Glutamatergic neuron (in vitro differentiated cells): Measurements from ENCODE around the gene EMID1. TPM values are rescaled to one million over a fixed set of nuclear protein-coding genes. Genes with fewer than 3 reads are reported as not detected.

Experiments
- DNase-seq: peaks from one replicate; pipeline ENCODE4 v3.0.0; 2022
- H3K27ac Mint-ChIP-seq: one replicate; pipeline ENCODE4 v1.8.0; 2020; ENCODE audit warnings: mild to moderate bottlenecking, mixed read lengths, inconsistent platforms; ENCODE audit not compliant: unreplicated experiment
- H3K27me3 Mint-ChIP-seq: one replicate; pipeline ENCODE4 v1.8.0; 2020; ENCODE audit warnings: mild to moderate bottlenecking, moderate library complexity, mixed read lengths, inconsistent platforms; ENCODE audit not compliant: unreplicated experiment
- H3K36me3 Mint-ChIP-seq: one replicate; pipeline ENCODE4 v1.8.0; 2020; ENCODE audit warnings: mild to moderate bottlenecking, mixed read lengths, inconsistent platforms; ENCODE audit not compliant: unreplicated experiment
- H3K4me1 Mint-ChIP-seq: one replicate; pipeline ENCODE4 v1.8.0; 2020; ENCODE audit warnings: mild to moderate bottlenecking, low read depth, mixed read lengths, inconsistent platforms; ENCODE audit not compliant: unreplicated experiment
- H3K4me3 Mint-ChIP-seq: one replicate; pipeline ENCODE4 v1.8.0; 2020; ENCODE audit warnings: mild to moderate bottlenecking, mixed read lengths, inconsistent platforms; ENCODE audit not compliant: unreplicated experiment
- H3K9me3 Mint-ChIP-seq: one replicate; pipeline ENCODE4 v1.8.0; 2020; ENCODE audit warnings: mild to moderate bottlenecking, moderate library complexity, mixed read lengths, inconsistent platforms; ENCODE audit not compliant: unreplicated experiment
- total RNA-seq: library from RNA; stranded (reverse); fragmentation: NEBNext Ultra II Directional; extraction: Animal tissue kit (Norgen Biotek cat#: 25700); gene quantifications from one replicate; pipeline ENCODE4 v1.2.1, GENCODE V29; 2021; ENCODE audit not compliant: unreplicated experiment
- TF ChIP-seq, protein P1 (sequence below): fragments of 200-600 bp; sonication (generic); IDR thresholded peaks from one replicate; pipeline ENCODE4 v1.5.0; 2021; ENCODE audit not compliant: partially characterized antibody, unreplicated experiment

Gene EMID1
- total RNA-seq, 1 donor from 2014 or later = 0.76 TPM

DNA sequence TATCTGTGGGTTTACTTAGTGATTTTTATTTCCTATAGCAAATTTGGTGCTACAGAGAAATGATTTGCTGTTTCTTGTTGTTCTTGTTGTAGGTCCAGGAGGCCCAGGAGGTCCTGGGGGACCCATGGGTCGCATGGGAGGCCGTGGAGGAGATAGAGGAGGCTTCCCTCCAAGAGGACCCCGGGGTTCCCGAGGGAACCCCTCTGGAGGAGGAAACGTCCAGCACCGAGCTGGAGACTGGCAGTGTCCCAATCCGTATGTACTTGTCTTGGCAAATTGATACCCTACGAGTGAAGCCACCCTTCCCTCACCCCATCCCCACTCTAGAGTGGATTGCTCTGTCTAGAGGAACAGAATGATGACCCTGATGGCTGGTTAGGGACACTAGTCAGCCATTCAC is 92.9 kb downstream of the EMID1 start:
- Mint-ChIP-seq H3K9me3 (peaks cover 7% of the 10 kb centered on the region), H3K4me3 (no peak overlapping the region), H3K27ac (peak overlapping the region; percentile 28), H3K4me1 (peaks cover 4% of the 10 kb centered on the region), H3K36me3 (no peaks in the 10 kb centered on the region), H3K27me3 (peaks cover 5% of the 10 kb centered on the region)
- no peak for DNase-seq
- TF ChIP-seq, protein P1, sequence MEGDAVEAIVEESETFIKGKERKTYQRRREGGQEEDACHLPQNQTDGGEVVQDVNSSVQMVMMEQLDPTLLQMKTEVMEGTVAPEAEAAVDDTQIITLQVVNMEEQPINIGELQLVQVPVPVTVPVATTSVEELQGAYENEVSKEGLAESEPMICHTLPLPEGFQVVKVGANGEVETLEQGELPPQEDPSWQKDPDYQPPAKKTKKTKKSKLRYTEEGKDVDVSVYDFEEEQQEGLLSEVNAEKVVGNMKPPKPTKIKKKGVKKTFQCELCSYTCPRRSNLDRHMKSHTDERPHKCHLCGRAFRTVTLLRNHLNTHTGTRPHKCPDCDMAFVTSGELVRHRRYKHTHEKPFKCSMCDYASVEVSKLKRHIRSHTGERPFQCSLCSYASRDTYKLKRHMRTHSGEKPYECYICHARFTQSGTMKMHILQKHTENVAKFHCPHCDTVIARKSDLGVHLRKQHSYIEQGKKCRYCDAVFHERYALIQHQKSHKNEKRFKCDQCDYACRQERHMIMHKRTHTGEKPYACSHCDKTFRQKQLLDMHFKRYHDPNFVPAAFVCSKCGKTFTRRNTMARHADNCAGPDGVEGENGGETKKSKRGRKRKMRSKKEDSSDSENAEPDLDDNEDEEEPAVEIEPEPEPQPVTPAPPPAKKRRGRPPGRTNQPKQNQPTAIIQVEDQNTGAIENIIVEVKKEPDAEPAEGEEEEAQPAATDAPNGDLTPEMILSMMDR = no peak

DNA sequence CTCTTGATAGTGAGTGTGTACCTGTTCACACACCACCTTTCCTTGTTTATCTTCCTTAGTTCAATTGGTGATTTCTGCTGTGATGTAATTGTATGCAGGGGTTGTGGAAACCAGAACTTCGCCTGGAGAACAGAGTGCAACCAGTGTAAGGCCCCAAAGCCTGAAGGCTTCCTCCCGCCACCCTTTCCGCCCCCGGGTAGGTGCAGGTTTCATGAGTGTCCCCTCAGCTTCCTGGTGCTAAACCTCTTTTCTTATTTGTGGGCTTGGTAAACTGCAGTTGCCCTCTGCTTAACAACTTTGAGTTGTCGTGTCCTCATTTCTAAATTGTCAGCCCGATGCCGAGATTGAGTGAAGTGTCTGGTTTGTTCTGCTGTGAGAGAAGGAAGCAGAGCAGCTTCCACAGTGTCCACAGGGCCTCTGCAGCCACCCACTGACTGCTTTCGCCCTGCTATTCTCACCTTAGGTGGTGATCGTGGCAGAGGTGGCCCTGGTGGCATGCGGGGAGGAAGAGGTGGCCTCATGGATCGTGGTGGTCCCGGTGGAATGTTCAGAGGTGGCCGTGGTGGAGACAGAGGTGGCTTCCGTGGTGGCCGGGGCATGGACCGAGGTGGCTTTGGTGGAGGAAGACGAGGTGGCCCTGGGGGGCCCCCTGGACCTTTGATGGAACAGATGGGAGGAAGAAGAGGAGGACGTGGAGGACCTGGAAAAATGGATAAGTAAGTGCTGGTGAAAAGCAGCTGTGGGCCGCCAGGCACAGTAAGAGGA is 93.6 kb downstream of the EMID1 start:
- H3K27me3 Mint-ChIP-seq = peaks cover 5% of the 10 kb centered on the region
- no peak overlapping the region for H3K4me3 Mint-ChIP-seq
- DNase-seq = no peak
- no peaks in the 10 kb centered on the region for H3K36me3 Mint-ChIP-seq
- peaks cover 4% of the 10 kb centered on the region for H3K4me1 Mint-ChIP-seq
- TF ChIP-seq, protein P1 = no peak
- H3K9me3 Mint-ChIP-seq = peaks cover 7% of the 10 kb centered on the region
- peak overlapping the region; percentile 65 for H3K27ac Mint-ChIP-seq

DNA sequence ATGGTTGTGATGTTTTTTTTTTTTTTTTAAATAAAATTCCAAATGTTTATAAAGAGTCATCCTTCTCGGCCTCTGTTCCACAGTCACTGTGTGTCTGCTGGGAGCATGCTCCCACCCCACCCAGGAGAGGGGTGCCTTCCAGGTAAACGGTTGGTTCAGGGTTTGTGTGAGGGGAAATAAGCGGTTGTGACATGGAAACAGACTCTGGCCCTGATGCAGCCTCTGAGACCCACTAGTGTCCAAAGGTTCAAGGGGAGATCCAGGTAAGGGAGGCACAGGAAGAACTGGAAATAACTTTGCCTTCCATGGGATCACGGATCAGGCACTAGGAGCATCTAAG is 94.7 kb downstream of the EMID1 start:
- Mint-ChIP-seq H3K27ac (no peak overlapping the region), H3K4me3 (no peak overlapping the region), H3K4me1 (peaks cover 4% of the 10 kb centered on the region), H3K27me3 (peaks cover 8% of the 10 kb centered on the region), H3K9me3 (peaks cover 11% of the 10 kb centered on the region), H3K36me3 (no peaks in the 10 kb centered on the region)
- TF ChIP-seq, protein P1 = no peak
- no peak for DNase-seq

DNA sequence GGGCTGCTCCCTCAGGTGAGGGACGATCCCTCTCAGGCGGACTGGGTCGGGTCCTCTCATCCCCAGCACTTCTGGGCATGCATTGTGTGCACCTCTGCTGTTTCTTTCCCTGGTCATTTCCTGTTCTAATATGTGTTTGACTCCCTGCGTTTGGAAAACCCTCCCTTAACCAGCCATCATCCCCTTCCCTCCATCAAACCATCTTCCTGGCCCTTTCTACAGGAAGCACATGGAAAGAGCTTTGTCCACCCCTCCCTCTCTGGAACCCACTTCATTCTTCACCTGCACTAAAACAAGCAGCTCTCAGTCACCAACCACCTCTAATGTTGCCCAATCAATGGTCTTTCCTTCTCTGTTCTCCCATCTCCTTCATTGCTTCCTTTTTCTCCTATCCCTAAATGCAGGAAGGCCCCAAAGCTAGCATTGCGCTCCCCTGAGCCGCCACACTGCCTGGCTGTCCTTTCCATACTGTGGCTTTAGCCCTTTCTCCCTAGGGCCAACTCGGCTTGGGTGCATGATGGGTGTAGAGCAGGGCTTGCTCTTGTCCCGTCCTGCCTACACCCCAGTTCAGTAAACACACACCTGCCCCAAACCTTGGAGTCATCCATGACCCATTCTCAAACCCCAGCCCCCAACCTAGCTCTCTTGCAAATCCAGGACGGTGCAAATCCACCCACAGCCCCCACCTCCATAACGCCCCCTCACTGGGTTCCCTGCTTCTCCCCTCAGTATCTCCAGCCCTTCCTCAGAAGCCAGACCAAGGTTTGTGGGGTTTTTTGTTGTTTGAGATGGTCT is 95.3 kb downstream of the EMID1 start:
- no peak for DNase-seq
- Mint-ChIP-seq H3K36me3 (no peaks in the 10 kb centered on the region), H3K4me3 (no peak overlapping the region), H3K4me1 (peaks cover 4% of the 10 kb centered on the region), H3K27me3 (peaks cover 8% of the 10 kb centered on the region), H3K9me3 (peaks cover 12% of the 10 kb centered on the region), H3K27ac (peak overlapping the region; percentile 56)
- TF ChIP-seq, protein P1 = no peak

DNA sequence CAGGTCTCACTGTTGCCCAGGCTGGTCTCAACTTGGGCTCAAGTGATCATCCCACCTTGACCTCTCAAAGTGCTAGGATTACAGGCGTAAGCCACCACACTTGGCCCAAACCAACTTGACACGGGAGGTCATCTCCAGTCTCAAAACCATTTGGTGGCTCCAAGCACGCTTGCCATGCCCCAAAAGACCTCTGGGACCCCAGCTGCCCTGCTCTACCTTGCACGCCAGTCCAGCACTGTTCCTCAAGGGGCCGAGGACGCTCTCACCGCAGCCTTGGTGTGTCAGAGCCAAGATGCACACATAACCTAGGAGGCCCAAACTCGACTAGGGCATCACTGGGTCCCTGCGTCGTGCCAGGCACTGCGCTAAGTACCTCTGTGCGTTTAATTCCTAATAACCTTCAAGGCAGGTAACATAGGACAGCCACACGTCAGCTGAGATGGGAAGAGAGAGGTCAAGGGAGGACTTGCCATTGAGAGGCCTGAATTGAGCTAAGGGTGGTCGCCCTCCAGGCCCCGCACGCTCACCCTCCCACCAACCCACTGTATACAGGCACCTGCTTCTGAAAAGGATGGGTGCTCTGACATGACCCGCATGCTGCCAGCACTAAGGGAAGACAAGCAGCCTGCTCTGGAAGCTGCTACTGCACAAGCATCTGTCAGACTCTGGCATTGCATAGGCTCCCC is 96.2 kb downstream of the EMID1 start:
- no peak for DNase-seq
- H3K4me1 Mint-ChIP-seq = peaks cover 4% of the 10 kb centered on the region
- H3K27ac Mint-ChIP-seq = peak overlapping the region; percentile 15
- no peak overlapping the region for H3K4me3 Mint-ChIP-seq
- peaks cover 8% of the 10 kb centered on the region for H3K27me3 Mint-ChIP-seq
- TF ChIP-seq, protein P1 = no peak
- H3K9me3 Mint-ChIP-seq = peaks cover 12% of the 10 kb centered on the region
- H3K36me3 Mint-ChIP-seq = no peaks in the 10 kb centered on the region
